SK-N-MC (cell line): ENCODE measurements around the gene GH1.
"Not testable (repeated sequence)": the region's sequence is repeated elsewhere in the genome, so short reads cannot be mapped to it uniquely, and the experiment has no call there.

Experiments used
- DNase-seq: peaks from one replicate; pipeline ENCODE4 v3.0.0-alpha.2; 2011; ENCODE audit warnings: low read depth, low spot score
- H3K27ac ChIP-seq: fragments of 200-600 bp; sonication (generic); 2 replicates; pipeline ENCODE4 v1.5.1; 2016; ENCODE audit warnings: mixed run types
- H3K36me3 ChIP-seq: fragments of 200-600 bp; sonication (generic); 2 replicates; pipeline ENCODE4 v1.6.1; 2017; ENCODE audit warnings: antibody characterized with exemption, low read length, mixed read lengths; ENCODE audit not compliant: insufficient read depth
- H3K4me3 ChIP-seq: fragments of 200-600 bp; sonication (generic); 2 replicates; pipeline ENCODE4 v1.5.1; 2016
- H3K9ac ChIP-seq: fragments of 200-600 bp; sonication (generic); 2 replicates; pipeline ENCODE4 v1.8.0; 2017; ENCODE audit warnings: mixed run types, mixed read lengths; ENCODE audit not compliant: insufficient read length
- H3K9me3 ChIP-seq: fragments of 200-600 bp; sonication (generic); 2 replicates; pipeline ENCODE4 v1.6.1; 2017; ENCODE audit warnings: low read depth, mild to moderate bottlenecking, antibody characterized with exemption, low read length, moderate library complexity, mixed read lengths
- EZH2 ChIP-seq: fragments of 200-600 bp; sonication (generic); IDR thresholded peaks from one replicate; pipeline ENCODE4 v1.6.1; 2017; ENCODE audit warnings: antibody characterized with exemption
- FOXP2 ChIP-seq: optimal IDR thresholded peaks from 2 replicates; pipeline ENCODE3; 2011; ENCODE audit warnings: mild to moderate bottlenecking, moderate library complexity; ENCODE audit not compliant: insufficient read depth; ENCODE audit errors: extremely low read length, control extremely low read depth
- POLR2AphosphoS5 ChIP-seq: IDR thresholded peaks from 2 replicates; pipeline ENCODE4 v1.6.1; 2012; ENCODE audit warnings: mild to moderate bottlenecking, low read depth, low read length, borderline replicate concordance

GH1 gene

DNA sequence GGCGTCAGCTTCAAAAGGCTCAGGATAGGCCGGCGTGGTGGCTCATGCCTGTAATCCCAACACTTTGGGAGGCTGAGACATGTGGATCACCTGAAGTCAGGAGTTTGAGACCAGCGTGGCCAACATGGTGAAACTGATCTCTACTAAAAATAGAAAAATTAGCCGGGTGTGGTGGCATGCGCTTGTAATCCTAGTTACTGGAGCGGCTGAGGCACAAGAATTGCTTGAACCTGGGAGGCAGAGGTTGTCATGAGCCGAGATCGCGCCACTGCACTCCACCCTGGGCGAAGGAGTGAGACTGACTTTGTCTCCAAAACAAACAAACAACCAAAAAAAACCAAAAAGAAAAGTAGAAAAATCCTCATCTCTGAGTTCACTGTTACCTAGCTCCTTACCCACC is 33.5 kb downstream of the GH1 start:
- not testable (repeated sequence) for DNase-seq, H3K36me3 ChIP-seq, H3K9me3 ChIP-seq, H3K27ac ChIP-seq, H3K9ac ChIP-seq, H3K4me3 ChIP-seq

DNA sequence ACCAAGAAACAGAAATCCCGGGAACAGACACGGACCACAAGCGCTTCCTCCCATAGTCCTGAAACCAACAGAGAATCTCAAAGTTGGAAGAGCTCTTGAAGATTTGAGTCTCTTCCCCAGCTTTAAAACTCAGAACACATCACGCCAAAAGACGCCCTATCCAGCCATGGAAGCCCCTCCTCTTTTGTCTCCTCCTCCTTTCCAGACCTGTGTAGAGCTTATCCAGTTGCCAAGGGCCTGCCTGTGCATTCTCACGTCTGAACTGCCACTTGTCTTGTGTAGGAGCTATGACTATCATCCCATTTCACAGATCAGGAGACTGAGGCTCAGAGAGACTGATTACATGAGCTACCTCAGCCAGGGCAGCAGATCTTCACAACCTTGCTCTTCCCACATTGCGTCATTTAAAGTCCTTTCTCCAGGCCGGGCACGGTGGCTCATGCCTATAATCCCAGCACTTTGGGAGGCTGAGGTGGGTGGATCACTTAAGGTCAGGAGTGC is 36.0 kb downstream of the GH1 start:
- not testable (repeated sequence) for H3K27ac ChIP-seq, DNase-seq, H3K36me3 ChIP-seq, H3K9ac ChIP-seq, H3K4me3 ChIP-seq, H3K9me3 ChIP-seq

DNA sequence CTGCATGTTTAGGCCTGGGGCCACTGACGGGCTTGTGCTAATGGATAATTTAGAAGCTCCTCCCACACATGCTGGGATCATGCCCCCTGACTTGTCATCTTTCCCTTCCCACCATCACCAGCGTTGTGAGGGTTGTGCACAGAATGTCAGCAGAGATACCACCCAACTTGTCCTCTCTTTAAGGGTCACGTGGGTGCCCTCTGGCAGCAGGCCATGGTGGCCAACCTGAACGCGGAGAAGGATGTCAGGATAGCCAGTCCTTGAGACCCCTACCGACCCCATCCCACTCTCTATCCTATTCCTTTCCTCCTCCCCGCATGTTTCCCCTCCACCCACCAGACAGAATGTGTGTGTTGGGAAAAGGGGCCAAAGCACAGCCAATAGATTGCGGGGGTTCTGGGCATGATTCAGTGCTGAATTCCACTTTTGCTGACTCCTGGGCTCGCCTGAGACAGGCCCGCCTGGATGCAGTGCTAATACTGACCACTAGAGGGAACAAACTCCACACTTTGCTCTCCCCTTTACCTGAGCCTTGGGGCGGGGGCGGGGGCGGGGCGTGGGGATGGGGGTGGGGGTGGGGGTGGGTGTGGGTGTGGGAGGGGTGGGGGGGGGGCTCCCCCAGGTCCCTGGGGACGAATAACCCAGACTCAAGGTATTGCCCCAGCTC is 36.6 kb downstream of the GH1 start, which contains the start of gene GH2:
Gene GH2 (minus strand): TSS at position 10 of the 667 bp plus-strand sequence. CDS start 143 bp downstream, outside the sequence.
- H3K9me3 ChIP-seq: no peaks in the 10 kb centered on the region
- no peak for DNase-seq
- H3K9ac ChIP-seq: no peak within 1 kb of the TSS
- no peak for TF ChIP-seq POLR2AphosphoS5
- TF ChIP-seq FOXP2: no peak
- TF ChIP-seq EZH2: no peak
- no peak within 1 kb of the TSS for H3K4me3 ChIP-seq
- H3K36me3 ChIP-seq: no peaks in the 10 kb centered on the region
- H3K27ac ChIP-seq: no peak within 1 kb of the TSS

DNA sequence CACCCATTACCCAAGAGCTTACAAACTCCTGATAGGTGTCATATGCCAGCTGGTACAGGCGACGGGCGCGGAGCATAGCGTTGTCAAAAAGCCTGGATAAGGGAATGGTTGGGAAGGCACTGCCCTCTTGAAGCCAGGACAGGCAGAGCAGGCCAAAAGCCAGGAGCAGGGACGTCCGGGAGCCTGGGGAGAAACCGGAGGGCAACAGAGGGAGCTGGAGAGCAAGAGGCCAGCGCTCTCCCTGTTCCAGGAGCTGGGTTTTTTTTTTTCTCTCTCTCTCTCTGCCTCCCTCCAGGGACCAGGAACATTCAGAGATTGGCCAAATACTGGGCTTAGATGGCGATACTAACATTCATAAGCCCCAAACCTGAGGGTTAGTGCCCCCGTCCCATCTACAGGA is 37.3 kb downstream of the GH1 start:
- not testable (repeated sequence) for H3K9ac ChIP-seq, H3K36me3 ChIP-seq, H3K4me3 ChIP-seq, H3K27ac ChIP-seq, DNase-seq, H3K9me3 ChIP-seq

DNA sequence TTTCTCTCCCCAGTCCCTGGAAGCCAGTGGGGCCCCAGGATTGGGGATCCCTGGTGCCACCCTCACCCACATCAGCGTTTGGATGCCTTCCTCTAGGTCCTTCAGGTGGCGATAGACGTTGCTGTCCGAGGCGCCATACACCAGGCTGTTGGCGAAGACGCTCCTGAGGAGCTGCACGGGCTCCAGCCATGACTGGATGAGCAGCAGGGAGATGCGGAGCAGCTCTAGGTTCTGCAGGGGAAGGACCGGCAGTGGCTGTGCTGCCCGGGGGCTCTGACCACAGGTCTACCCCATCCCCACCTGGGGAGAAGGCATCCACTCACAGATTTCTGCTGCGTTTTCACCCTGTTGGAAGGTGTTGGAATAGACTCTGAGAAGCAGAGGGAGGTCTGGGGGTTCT is 37.9 kb downstream of the GH1 start:
- no peak overlapping the region for H3K4me3 ChIP-seq
- no peak overlapping the region for H3K27ac ChIP-seq
- H3K9me3 ChIP-seq: no peaks in the 10 kb centered on the region
- H3K9ac ChIP-seq: no peak overlapping the region
- no peak for TF ChIP-seq EZH2
- TF ChIP-seq POLR2AphosphoS5: no peak
- no peak for TF ChIP-seq FOXP2
- no peaks in the 10 kb centered on the region for H3K36me3 ChIP-seq
- DNase-seq: no peak

DNA sequence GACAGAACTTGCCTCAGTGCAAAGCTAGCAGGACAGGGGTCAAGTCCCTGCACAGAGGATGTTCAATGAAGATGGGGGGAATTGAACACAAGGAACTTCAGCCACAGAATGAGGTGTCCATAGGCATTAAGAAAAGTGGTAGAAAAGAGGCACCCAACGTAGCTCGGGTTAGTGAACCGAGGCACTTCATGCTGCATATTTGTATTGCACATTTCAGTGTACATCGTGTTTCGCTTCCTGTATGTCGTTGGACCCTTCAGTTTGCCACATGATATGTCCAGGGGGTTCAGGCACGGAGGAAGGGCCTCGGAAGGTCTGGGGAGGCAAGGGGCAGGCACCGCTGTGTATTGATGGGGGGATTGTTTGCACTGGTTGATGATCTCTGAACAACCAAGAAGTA is 40.2 kb downstream of the GH1 start:
- H3K9me3 ChIP-seq, DNase-seq, H3K9ac ChIP-seq, H3K27ac ChIP-seq, H3K36me3 ChIP-seq, H3K4me3 ChIP-seq: not testable (repeated sequence)

DNA sequence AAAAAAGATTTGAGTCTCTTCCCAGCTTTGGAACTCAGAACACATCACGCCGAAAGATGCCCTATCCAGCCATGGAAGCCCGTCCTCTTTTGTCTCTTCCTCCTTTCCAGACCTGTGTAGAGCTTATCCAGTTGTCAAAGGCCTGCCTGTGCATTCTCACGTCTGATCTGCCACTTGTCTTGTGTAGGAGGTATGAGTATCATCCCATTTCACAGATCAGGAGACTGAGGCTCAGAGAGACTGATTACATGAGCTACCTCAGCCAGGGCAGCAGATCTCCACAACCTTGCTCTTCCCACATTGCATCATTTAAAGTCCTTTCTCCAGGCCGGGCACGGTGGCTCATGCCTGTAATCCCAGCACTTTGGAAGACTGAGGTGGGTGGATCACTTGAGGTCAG is 43.9 kb downstream of the GH1 start:
- not testable (repeated sequence) for H3K4me3 ChIP-seq

DNA sequence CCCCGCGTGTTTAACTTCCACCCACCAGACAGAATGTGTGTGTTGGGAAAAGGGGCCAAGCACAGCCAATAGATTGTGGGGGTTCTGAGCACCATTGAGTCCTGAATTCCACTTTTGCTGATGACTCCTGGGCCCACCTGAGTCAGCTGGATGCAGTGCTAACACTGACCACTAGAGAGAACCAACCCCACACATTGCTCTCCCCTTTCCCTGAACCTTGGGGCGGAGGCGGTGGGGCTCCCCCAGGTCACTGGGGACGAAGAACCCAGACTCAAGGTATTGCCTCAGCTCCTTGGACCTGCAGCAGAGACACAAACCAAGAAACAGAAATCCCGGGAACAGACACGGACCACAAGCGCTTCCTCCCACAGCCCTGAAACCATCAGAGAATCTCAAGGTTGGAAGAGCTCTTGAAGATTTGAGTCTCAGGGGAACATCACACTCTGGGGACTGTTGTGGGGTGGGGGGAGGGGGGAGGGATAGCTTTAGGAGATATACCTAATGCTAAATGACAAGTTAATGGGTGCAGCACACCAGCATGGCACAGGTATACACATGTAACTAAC is 44.5 kb downstream of the GH1 start:
- DNase-seq, H3K36me3 ChIP-seq, H3K4me3 ChIP-seq: not testable (repeated sequence)

More for the DNA sequence above, 43.9 kb downstream of the GH1 start:
- not testable (repeated sequence) for H3K9ac ChIP-seq, H3K27ac ChIP-seq, H3K36me3 ChIP-seq, DNase-seq, H3K9me3 ChIP-seq

DNA sequence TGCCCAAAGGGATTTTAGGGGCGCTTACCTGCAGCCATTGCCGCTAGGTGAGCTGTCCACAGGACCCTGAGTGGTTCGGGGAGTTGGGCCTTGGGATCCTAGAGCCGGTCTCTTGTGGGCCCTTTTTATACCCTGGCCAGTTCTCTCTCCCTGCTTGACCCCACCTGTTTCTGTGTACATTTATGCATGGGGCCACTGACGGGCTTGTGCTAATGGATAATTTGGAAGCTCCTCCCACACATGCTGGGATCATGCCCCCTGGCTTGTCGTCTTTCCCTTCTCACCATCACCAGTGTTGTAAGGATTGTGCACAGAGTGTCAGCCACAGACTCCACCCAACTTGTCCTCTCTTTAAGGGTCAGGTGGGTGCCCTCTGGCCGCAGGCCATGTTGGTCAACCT is 45.1 kb downstream of the GH1 start, which contains the start of gene CSH2:
Gene CSH2 (minus strand): TSS at position 101 of the 400 bp plus-strand sequence. CDS start 63 bp downstream, at position 38.
- not testable (repeated sequence) for H3K27ac ChIP-seq, H3K9me3 ChIP-seq, DNase-seq

More for the DNA sequence above, 44.5 kb downstream of the GH1 start:
- not testable (repeated sequence) for H3K9ac ChIP-seq, H3K27ac ChIP-seq, H3K9me3 ChIP-seq

DNA sequence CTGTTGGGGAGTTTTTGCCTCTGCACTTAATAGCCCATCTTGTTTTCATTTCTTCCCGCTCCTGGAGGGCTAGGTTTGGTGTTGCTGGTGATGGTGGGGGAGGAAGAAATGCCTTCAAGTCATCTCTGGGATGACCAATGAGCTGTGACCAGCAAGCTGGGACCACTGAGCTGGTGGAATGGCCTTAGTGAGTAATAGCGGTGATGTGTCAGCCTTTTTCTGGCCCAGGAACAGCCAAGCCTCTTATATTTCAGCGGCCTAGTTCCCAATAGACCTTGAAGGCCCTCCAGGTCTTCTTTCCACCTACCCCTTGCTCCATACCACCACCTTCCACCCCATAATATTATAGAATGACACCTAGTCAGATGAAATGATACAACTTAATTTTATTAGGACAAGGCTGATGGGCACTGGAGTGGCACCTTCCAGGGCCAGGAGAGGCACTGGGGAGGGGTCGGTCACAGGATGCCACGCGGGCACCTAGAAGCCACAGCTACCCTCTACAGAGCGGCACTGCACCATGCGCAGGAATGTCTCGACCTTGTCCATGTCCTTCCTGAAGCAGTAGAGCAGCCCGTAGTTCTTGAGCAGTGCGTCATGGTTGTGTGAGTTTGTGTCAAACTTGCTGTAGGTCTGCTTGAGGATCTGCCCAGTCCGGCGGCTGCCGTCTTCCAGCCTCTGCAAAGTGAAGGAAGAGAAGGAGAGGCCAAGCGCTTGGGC is 46.8 kb downstream of the GH1 start:
- H3K4me3 ChIP-seq, H3K27ac ChIP-seq, H3K36me3 ChIP-seq, H3K9me3 ChIP-seq, H3K9ac ChIP-seq, DNase-seq: not testable (repeated sequence)

More for the DNA sequence above, 45.1 kb downstream of the GH1 start, which contains the start of gene CSH2:
- H3K9ac ChIP-seq, H3K36me3 ChIP-seq, H3K4me3 ChIP-seq: not testable (repeated sequence)

DNA sequence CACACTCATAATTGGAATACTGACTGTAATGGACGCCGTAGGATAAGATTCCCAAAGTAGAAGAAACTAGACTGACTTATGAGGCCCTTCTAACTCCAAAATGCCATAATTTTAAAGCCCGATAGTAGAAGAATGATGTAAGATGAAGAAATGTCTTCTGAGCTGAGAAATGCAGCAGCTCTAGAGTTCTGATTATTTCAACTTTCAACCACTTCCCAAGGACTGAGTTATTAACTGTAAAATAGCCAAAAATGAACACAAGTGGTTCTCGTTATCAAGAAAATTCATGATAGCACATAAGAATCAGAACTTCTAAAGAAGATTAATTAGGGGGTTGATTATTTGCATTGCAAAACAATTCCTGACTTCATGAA is 48.4 kb downstream of the GH1 start:
- not testable (repeated sequence) for H3K4me3 ChIP-seq, H3K9me3 ChIP-seq, H3K36me3 ChIP-seq, DNase-seq
- peak overlapping the region; percentile 71; the same call in 1 of the 2 replicates for H3K27ac ChIP-seq
- H3K9ac ChIP-seq: peak overlapping the region; percentile 37

DNA sequence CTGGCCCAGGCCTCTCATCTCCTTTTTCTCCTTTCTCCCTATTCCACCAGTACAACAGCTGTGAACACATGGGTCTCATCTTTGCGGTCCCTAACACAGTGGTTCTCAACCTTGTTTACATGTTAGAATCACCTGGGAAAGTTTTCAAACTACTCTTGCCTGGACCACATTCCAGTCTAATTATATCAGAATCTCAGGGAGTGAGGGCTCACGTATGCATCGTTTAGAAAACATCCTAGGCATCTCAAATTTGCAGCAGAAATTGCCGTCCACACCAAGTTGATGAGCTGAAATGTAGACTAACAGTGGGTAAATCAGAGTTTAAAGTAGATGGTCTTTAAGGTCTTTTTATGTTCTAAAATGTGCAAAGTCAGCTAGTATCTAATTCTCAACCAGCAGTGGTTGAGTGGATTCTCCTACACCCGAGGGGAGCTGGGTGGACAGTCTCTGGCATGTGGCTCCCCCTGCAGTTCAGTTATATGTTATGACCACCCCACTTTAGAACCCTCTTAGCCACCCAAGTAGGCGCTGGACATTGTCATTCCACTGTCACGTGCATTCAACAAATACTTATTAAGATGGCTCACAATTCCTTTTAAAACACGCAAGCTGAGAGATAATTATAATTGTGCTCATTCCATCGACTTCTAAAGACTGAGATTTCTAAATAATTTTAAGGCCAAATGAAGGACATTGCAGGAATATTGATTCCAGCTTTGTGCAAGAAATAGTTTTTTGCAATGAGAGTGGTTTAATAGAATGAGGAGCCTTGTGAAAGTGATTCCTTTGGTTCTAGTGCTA is 48.9 kb downstream of the GH1 start:
- Histone ChIP-seq H3K27ac (peak overlapping the region; percentile 71; the same call in 1 of the 2 replicates), H3K9ac (peak overlapping the region; percentile 37)
- H3K36me3 ChIP-seq, DNase-seq, H3K4me3 ChIP-seq, H3K9me3 ChIP-seq: not testable (repeated sequence)
